GM21447 (cell line): ENCODE data around the gene MAP3K6.

ENCODE experiments used
- ATAC-seq: cut with Tn5 transposase; IDR thresholded peaks from one replicate; pipeline ENCODE4 v1.9.1; 2021; ENCODE audit not compliant: unreplicated experiment

MAP3K6 gene

DNA sequence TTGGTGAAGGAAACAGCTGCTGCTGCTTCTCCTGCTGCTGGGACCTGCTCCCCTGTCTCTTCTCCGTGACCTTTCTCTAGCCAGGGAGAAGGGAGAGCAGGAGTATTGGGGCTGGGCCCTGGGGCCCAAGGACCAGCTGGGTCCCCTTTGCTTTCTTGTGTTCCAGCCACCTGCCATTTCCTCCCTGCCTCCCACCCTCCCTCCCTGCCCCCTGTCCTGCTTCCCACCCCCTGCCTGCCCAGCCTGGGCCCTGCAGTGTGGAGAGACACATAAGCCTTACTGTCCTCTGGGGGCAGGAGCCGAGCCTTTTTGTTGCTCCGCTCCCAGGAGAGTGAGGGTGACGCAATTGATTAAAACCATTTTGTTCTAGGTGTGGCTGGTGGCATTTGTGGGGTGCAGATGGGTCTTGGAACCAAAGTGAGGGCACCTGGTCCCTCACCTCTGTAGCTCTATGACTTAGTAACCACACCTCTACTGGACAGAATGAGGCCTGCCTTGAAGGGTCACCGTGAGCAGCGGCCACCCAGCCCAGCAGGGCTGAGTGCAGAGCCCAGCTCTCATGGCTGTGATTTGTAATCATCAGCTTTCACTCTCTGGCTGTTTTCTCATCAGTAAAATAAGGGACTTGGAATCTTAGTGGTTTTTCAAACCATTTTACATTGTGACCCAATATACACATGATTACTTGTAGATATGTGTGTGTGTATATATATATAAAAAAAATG is 58.7 kb downstream of the MAP3K6 start:
- no peak for ATAC-seq

DNA sequence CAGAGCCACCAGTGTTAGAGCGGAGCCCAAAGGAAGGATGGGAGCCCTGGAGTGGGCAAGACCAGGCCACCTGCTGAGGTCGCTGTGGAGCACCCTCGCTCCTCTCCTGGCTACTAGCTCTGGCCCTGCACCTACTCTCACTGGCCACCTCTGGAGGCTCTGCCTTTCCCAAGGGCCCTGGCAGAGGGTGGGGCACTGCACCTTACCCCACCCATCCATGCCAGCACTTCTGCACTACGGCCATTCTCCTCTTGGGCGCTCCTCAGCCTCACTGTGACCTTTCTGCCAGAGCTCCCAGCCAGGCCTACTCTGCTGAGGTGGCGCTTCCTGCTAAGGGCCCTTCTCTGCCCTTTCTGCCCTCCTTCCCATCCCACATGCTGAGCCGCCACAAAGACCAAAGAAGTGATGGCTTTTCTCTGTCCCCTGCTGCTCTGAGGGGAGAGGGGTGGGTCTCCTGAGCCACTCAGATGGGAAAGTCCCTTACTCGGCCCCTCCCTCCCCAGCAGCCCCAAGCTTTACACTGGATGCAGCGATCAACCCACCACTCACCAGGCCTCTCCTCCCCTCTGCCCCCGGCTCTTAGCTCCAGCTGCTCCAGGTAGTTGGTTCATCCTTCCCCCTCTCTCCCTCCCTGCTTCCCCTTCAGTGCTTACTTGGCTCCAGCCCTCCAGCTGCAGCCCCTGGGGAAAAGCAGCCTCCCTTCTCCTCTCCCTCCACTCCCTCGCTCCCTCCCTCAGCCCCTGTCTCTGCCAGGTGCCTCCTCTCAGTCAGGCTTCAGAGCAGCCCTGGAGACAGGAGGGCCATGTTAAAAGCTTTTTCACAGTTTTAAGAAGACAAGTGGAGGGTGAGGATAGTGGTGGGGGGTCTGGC is 59.6 kb downstream of the MAP3K6 start:
- ATAC-seq: no peak

- ATAC-seq: no peak
Measured at GRCh38 chr1:27306071-27306470, 60.7 kb downstream of the MAP3K6 start.
